Measurements from ENCODE around the gene MBIP.

The MBIP gene

GRCh38 chr14:36260970-36261640 lies 59.3 kb downstream of the MBIP start:
- DNase-seq = no peak

DNA sequence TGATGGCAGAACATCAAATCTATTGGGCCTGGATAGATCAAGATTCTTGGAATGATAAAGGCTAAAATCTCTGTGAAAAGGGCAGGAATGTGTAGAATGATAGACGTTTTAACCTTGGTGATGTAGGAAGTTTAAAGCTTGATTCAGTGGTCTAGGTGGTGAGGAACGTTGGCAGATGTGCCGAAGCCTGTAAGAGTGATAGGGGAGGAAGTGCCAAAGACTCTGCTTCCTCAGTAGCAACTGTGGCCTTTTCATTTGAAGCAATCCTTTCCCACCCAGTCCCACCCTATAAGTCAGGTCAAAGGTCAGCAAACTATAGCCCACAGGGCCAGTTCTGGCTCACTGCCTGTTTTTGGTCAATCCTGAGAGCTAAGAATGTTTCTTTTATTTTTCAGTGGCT lies 62.2 kb downstream of the MBIP start:
- no peak for DNase-seq

GRCh38 chr14:36256126-36256801 lies 64.2 kb downstream of the MBIP start:
- no peak for DNase-seq

DNA sequence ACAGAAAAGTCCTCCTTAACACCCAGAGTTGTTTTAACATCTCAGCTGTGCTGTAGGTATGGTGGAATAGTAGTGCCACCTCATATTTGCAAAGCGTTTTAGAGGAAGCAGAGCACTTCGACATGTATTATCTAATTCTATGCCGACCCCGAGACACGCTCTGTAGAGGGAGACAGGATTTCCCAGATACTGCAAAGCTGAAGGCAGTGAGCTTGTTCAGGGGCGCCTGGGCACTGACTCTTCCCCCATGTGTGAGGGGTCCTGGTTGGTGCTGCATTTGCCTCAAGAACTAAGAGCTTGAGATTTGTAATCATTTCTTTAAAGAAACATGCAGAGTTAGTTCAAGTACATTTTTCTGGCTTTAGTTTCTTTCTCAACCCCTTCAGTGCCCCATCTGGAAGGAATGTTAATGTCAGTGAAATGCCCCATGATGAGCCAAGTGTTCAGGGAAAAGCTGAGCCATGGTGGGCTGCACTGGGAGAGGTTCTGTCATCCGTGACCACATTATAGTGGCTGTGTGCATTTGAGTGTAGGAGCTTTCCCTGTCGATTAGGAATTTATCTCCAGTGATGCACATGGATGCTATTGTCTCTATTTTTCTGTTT lies 66.3 kb downstream of the MBIP start:
- no peak for DNase-seq
